Caco-2 (cell line): ENCODE results near the gene LRRIQ1. TPM values are rescaled to one million over a fixed set of nuclear protein-coding genes. Genes with fewer than 3 reads are reported as not detected.

Experiments
- BruUV-seq: library from RNA; stranded (reverse); fragments of 400-500 nt; replicated peaks from 2 replicates; lab custom pipeline; 2021; lab: Mats Ljungman, UMichigan
- CTCF ChIA-PET: fragments of 300-600 bp; sonication (Branson Sonifier 250); formaldehyde crosslinking; loops from one replicate; lab custom pipeline; 2022; ENCODE audit warnings: antibody characterized with exemption; lab: Charles Lee
- POLR2A ChIA-PET: fragments of 300-600 bp; sonication (Branson Sonifier 250); formaldehyde crosslinking; loops from one replicate; lab custom pipeline; 2022; ENCODE audit warnings: antibody characterized with exemption; lab: Charles Lee
- DNase-seq, 2 experiments: peaks; one replicate each; pipeline versions ENCODE4 v3.0.0 to v3.0.0-alpha.2; 2020 to 2022
- H3K27me3 ChIP-seq: replicated peaks from 2 replicates; pipeline ENCODE4 v1.6.0; 2011; ENCODE audit warnings: low read length; ENCODE audit not compliant: control insufficient read depth, insufficient read depth
- H3K36me3 ChIP-seq: 2 replicates; pipeline ENCODE4 v1.5.1; 2011; ENCODE audit warnings: low read length; ENCODE audit not compliant: control insufficient read depth, insufficient read depth
- H3K4me1 ChIP-seq: fragments of 250-450 bp; sonication (Bioruptor Pico); 2 replicates; pipeline ENCODE4 v1.5.1; 2020; ENCODE audit warnings: mild to moderate bottlenecking
- H3K4me3 ChIP-seq: 2 replicates; pipeline ENCODE4 v1.5.1; 2011; ENCODE audit warnings: low read depth, mild to moderate bottlenecking, control low read depth, low read length
- H3K9me3 ChIP-seq: fragments of 250-450 bp; sonication (Bioruptor Pico); 2 replicates; pipeline ENCODE4 v1.5.1; 2020; ENCODE audit warnings: mild to moderate bottlenecking, moderate library complexity
- H3K27ac Mint-ChIP-seq: one replicate; pipeline ENCODE4 v1.8.0; 2022; ENCODE audit warnings: mixed read lengths; ENCODE audit not compliant: unreplicated experiment
- H3K27me3 Mint-ChIP-seq: one replicate; pipeline ENCODE4 v1.8.0; 2022; ENCODE audit warnings: mixed read lengths; ENCODE audit not compliant: insufficient read depth, unreplicated experiment
- H3K36me3 Mint-ChIP-seq: one replicate; pipeline ENCODE4 v1.8.0; 2022; ENCODE audit warnings: mild to moderate bottlenecking, mixed read lengths; ENCODE audit not compliant: insufficient read depth, unreplicated experiment
- H3K4me1 Mint-ChIP-seq: one replicate; pipeline ENCODE4 v1.8.0; 2022; ENCODE audit warnings: low read depth, mixed read lengths; ENCODE audit not compliant: unreplicated experiment
- H3K4me3 Mint-ChIP-seq: one replicate; pipeline ENCODE4 v1.8.0; 2022; ENCODE audit warnings: mild to moderate bottlenecking, moderate library complexity, mixed read lengths; ENCODE audit not compliant: unreplicated experiment
- H3K9me3 Mint-ChIP-seq: one replicate; pipeline ENCODE4 v1.8.0; 2022; ENCODE audit warnings: mixed read lengths; ENCODE audit not compliant: unreplicated experiment
- CTCF ChIP-seq, 2 experiments: fragments of 200-600 bp in 1 of 2; IDR thresholded peaks; 1 replicate in 1 of 2; 2 replicates in 1 of 2; pipeline versions ENCODE4 v1.5.1 to v1.8.0; 2011 to 2022; ENCODE audit warnings: antibody characterized with exemption in 1 of 2, control low read depth in 1 of 2, inconsistent platforms in 1 of 2, low read depth in 1 of 2, low read length in 1 of 2, mild to moderate bottlenecking in 1 of 2, moderate library complexity in 1 of 2; ENCODE audit not compliant: insufficient read depth in 1 of 2, severe bottlenecking in 1 of 2, unreplicated experiment in 1 of 2
- intact Hi-C: fragments of 100-400 bp; cut with micrococcal nuclease; formaldehyde crosslinking; loops from one replicate; pipeline ENCODE4 v1.10.0; 2022; ENCODE audit not compliant: unreplicated experiment
- total RNA-seq: library from RNA; stranded (reverse); gene quantifications from 2 replicates; pipeline ENCODE4 v1.2.3, GENCODE V29; 2022

Gene LRRIQ1
- total RNA-seq, 1 experiment from 2014 or later, result not detected

GRCh38 chr12:85018098-85018497 is 18.1 kb upstream of the LRRIQ1 start:
- no peaks in the 10 kb centered on the region for H3K9me3 Mint-ChIP-seq
- H3K36me3 Mint-ChIP-seq, result no peaks in the 10 kb centered on the region
- no peak for DNase-seq
- H3K27me3 ChIP-seq, result no peaks in the 10 kb centered on the region
- ChIA-PET CTCF (no interaction called here), POLR2A (no interaction called here)
- no peaks in the 10 kb centered on the region for H3K27me3 Mint-ChIP-seq
- TF ChIP-seq CTCF (IDR thresholded peaks at IDR 0.05; ENCODE audit: insufficient read depth in 1 of 2, low read depth in 1 of 2, low read length in 1 of 2, severe bottlenecking in 1 of 2, unreplicated experiment in 1 of 2), result no peak
- no peak overlapping the region for H3K27ac Mint-ChIP-seq
- intact Hi-C loops, result no loop called here
- H3K4me3 Mint-ChIP-seq, result no peak overlapping the region
- H3K4me1 Mint-ChIP-seq, result no peaks in the 10 kb centered on the region
- H3K4me1 ChIP-seq, result no peaks in the 10 kb centered on the region
- no peak overlapping the region for H3K4me3 ChIP-seq
- no peaks in the 10 kb centered on the region for H3K9me3 ChIP-seq
- no TSS peak for BruUV-seq
- H3K36me3 ChIP-seq, result no peaks in the 10 kb centered on the region

- peak in 1 of 2 experiments; percentile 4 for DNase-seq
- Histone ChIP-seq H3K4me1 (no peaks in the 10 kb centered on the region), H3K4me3 (no peak overlapping the region), H3K36me3 (no peaks in the 10 kb centered on the region), H3K9me3 (no peaks in the 10 kb centered on the region), H3K27me3 (no peaks in the 10 kb centered on the region)
- H3K4me1 Mint-ChIP-seq, result no peaks in the 10 kb centered on the region
- H3K27me3 Mint-ChIP-seq, result peaks cover 3% of the 10 kb centered on the region
- ChIA-PET CTCF (interaction anchor here (0.7 to 2.0 kb wide), 3 partner anchors 154 to 158 kb away, joined by 3 to 9 read pairs (median 3); no protein-coding TSS in a partner anchor), POLR2A (no interaction called here)
- TF ChIP-seq CTCF (IDR thresholded peaks at IDR 0.05; ENCODE audit: insufficient read depth in 1 of 2, low read depth in 1 of 2, low read length in 1 of 2, severe bottlenecking in 1 of 2, unreplicated experiment in 1 of 2), result peak in 1 of 2 experiments; percentile 60
- no TSS peak for BruUV-seq
- no peaks in the 10 kb centered on the region for H3K9me3 Mint-ChIP-seq
- H3K27ac Mint-ChIP-seq, result no peak overlapping the region
- no peak overlapping the region for H3K4me3 Mint-ChIP-seq
- intact Hi-C loops, result loop anchor here (1.0 kb wide), 1 partner anchor 155 kb away; no protein-coding TSS in a partner anchor
- no peaks in the 10 kb centered on the region for H3K36me3 Mint-ChIP-seq
Observed at GRCh38 chr12:85029456-85029855, 6.7 kb upstream of the LRRIQ1 start.

- TF ChIP-seq CTCF (IDR thresholded peaks at IDR 0.05; ENCODE audit: insufficient read depth in 1 of 2, low read depth in 1 of 2, low read length in 1 of 2, severe bottlenecking in 1 of 2, unreplicated experiment in 1 of 2), result no peak
- no TSS peak for BruUV-seq
- H3K4me1 ChIP-seq, result no peaks in the 10 kb centered on the region
- H3K36me3 ChIP-seq, result no peaks in the 10 kb centered on the region
- H3K4me3 Mint-ChIP-seq, result peak overlapping the region; percentile 77
- H3K27me3 Mint-ChIP-seq, result peaks cover 3% of the 10 kb centered on the region
- H3K4me1 Mint-ChIP-seq, result no peaks in the 10 kb centered on the region
- intact Hi-C loops, result no loop called here
- no peaks in the 10 kb centered on the region for H3K9me3 ChIP-seq
- H3K9me3 Mint-ChIP-seq, result no peaks in the 10 kb centered on the region
- POLR2A ChIA-PET, result no interaction called here
- H3K27ac Mint-ChIP-seq, result peak overlapping the region; percentile 71
- no peak overlapping the region for H3K4me3 ChIP-seq
- CTCF ChIA-PET, result no interaction called here
- no peak for DNase-seq
- H3K27me3 ChIP-seq, result no peaks in the 10 kb centered on the region
- no peaks in the 10 kb centered on the region for H3K36me3 Mint-ChIP-seq
Observed at GRCh38 chr12:85036733-85037132, 582 bp downstream of the LRRIQ1 start.
